Endothelial cell (in vitro differentiated cells): ENCODE measurements around the gene EIF2AK2. TPM values are rescaled to one million over a fixed set of nuclear protein-coding genes. Genes with fewer than 3 reads are reported as not detected.

Source experiments
- DNase-seq: peaks from one replicate; pipeline ENCODE4 v3.0.0; 2021; ENCODE audit warnings: low spot score
- H3K27ac Mint-ChIP-seq: one replicate; pipeline ENCODE4 v1.8.0; 2021; ENCODE audit warnings: mixed read lengths, inconsistent platforms; ENCODE audit not compliant: unreplicated experiment
- H3K27me3 Mint-ChIP-seq: one replicate; pipeline ENCODE4 v1.8.0; 2021; ENCODE audit warnings: mild to moderate bottlenecking, moderate library complexity, mixed read lengths, inconsistent platforms; ENCODE audit not compliant: unreplicated experiment
- H3K36me3 Mint-ChIP-seq: one replicate; pipeline ENCODE4 v1.8.0; 2021; ENCODE audit warnings: mild to moderate bottlenecking, low read depth, mixed read lengths, inconsistent platforms; ENCODE audit not compliant: unreplicated experiment
- H3K4me1 Mint-ChIP-seq: one replicate; pipeline ENCODE4 v1.8.0; 2021; ENCODE audit warnings: mild to moderate bottlenecking, mixed read lengths, inconsistent platforms; ENCODE audit not compliant: unreplicated experiment
- H3K4me3 Mint-ChIP-seq: one replicate; pipeline ENCODE4 v1.8.0; 2021; ENCODE audit warnings: mild to moderate bottlenecking, mixed read lengths, inconsistent platforms; ENCODE audit not compliant: unreplicated experiment
- H3K9me3 Mint-ChIP-seq: one replicate; pipeline ENCODE4 v1.8.0; 2021; ENCODE audit warnings: mixed read lengths, inconsistent platforms; ENCODE audit not compliant: unreplicated experiment
- total RNA-seq: library from RNA; stranded (reverse); fragmentation: NEBNext Ultra II Directional; extraction: Animal tissue kit (Norgen Biotek cat#: 25700); gene quantifications from one replicate; pipeline ENCODE4 v1.2.1, GENCODE V29; 2021; ENCODE audit not compliant: unreplicated experiment
- TF ChIP-seq, protein P1 (sequence below): fragments of 200-600 bp; sonication (generic); IDR thresholded peaks from one replicate; pipeline ENCODE4 v1.5.0; 2021; ENCODE audit warnings: antibody characterized with exemption; ENCODE audit not compliant: unreplicated experiment

Gene EIF2AK2
- total RNA-seq, 1 donor from 2014 or later, result 32.9 TPM

DNA sequence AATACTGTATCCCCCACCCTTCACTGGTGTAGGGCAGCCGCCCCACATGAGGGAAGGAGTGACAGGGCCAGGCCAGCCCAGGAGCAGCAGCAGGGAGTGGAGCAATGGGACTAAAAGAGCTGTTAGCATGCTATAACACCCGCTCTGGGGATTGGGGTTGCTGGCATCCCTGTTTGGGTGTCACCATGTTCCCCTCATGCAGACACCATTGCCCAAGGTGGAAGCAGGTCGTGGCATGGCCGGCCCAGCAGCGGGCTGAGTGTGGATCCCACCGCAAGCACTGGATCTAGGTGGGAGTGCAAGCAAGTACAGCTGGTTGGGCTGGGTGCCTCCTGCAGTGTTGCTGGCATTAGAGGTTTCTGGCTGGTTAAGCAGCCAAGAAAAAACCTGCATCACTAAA, 35.0 kb upstream of the EIF2AK2 start:
- H3K27ac Mint-ChIP-seq, result no peak overlapping the region
- peaks cover 4% of the 10 kb centered on the region for H3K36me3 Mint-ChIP-seq
- no peak for DNase-seq
- H3K4me1 Mint-ChIP-seq, result no peaks in the 10 kb centered on the region
- no peaks in the 10 kb centered on the region for H3K9me3 Mint-ChIP-seq
- no peak overlapping the region for H3K4me3 Mint-ChIP-seq
- peaks cover 8% of the 10 kb centered on the region for H3K27me3 Mint-ChIP-seq
- TF ChIP-seq, protein P1, sequence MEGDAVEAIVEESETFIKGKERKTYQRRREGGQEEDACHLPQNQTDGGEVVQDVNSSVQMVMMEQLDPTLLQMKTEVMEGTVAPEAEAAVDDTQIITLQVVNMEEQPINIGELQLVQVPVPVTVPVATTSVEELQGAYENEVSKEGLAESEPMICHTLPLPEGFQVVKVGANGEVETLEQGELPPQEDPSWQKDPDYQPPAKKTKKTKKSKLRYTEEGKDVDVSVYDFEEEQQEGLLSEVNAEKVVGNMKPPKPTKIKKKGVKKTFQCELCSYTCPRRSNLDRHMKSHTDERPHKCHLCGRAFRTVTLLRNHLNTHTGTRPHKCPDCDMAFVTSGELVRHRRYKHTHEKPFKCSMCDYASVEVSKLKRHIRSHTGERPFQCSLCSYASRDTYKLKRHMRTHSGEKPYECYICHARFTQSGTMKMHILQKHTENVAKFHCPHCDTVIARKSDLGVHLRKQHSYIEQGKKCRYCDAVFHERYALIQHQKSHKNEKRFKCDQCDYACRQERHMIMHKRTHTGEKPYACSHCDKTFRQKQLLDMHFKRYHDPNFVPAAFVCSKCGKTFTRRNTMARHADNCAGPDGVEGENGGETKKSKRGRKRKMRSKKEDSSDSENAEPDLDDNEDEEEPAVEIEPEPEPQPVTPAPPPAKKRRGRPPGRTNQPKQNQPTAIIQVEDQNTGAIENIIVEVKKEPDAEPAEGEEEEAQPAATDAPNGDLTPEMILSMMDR, result no peak

DNA sequence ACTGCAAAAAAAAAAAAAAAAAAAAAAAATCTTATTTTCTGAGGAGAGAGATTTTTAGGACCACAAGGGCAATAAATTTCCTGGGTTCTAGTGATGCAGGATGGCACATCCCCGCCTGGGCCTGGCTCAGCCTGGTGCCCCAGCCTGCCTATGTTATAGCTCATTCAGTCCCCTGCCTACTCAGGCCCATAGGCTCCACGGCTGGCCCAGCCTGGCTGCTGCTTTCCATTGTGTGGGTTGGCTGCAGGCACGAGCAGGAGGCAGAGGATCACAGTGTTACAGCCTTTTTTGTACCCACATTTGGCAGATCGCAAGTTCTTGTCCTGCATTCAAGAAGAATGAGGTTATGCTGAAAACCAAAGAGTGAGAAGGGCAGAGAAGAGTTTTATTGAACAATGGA, 34.5 kb upstream of the EIF2AK2 start:
- no peaks in the 10 kb centered on the region for H3K4me1 Mint-ChIP-seq
- no peak overlapping the region for H3K27ac Mint-ChIP-seq
- H3K4me3 Mint-ChIP-seq, result no peak overlapping the region
- DNase-seq, result no peak
- H3K36me3 Mint-ChIP-seq, result peaks cover 2% of the 10 kb centered on the region
- TF ChIP-seq, protein P1, result no peak
- H3K9me3 Mint-ChIP-seq, result no peaks in the 10 kb centered on the region
- peaks cover 6% of the 10 kb centered on the region for H3K27me3 Mint-ChIP-seq

DNA sequence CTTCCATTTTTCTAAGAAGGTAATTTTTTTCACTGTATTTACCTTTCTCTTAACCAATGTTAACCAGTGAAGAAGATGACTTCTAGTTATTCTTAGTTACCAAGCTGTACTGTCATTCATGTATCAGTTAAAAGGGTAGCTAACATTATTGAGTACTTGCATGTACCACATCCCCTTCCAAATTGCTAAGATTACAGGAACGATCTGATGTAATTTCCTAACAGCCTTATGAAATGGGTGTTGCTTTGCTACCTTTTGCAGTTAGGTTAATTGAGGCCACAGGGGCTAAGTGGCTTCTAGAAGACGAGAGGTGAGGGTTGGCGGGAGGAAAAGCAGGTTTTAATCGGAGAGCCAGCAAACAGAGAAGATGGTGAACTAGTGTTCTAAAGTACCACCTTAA, 33.5 kb upstream of the EIF2AK2 start:
- DNase-seq, result no peak
- Mint-ChIP-seq H3K9me3 (no peaks in the 10 kb centered on the region), H3K27ac (no peak overlapping the region), H3K27me3 (peaks cover 4% of the 10 kb centered on the region), H3K4me3 (no peak overlapping the region), H3K36me3 (no peaks in the 10 kb centered on the region), H3K4me1 (no peaks in the 10 kb centered on the region)
- TF ChIP-seq, protein P1, result no peak

DNA sequence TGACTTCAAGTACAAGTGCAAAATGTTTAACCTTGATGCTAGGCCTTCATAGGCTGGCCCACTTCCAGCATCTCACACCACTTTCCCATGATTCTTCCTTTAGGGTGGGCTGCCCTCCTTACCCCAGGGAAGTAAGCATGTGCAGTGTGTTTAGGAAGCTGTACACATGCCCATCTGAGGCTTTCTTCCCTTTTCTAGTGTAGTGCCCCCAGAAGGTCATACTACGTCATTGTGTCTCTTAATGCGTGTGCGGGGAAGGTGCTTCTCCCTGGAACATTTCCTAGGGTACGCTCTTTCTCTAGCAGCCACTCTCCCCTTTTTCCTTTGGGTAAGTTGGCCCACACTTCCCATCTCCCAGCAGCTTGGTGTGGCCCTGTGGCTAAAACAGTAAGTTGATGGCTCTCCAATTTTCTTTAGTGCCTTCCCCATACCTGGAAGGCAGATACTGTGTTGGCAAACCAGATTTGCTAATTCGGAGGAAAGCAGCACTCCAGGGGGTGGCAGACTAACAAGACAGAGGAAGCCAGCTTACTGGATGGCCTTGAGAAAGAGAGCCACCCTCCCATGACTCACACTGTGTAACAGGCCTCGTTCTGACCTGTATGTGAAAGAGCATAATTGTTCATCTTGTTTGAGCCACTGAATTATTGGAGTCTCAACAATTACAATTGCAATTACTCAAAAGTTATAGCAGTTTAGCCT, 32.8 kb upstream of the EIF2AK2 start:
- Mint-ChIP-seq H3K4me1 (no peaks in the 10 kb centered on the region), H3K27ac (no peak overlapping the region), H3K4me3 (no peak overlapping the region), H3K9me3 (no peaks in the 10 kb centered on the region), H3K36me3 (no peaks in the 10 kb centered on the region), H3K27me3 (peaks cover 3% of the 10 kb centered on the region)
- TF ChIP-seq, protein P1, result no peak
- DNase-seq, result no peak

GRCh38 chr2:37188570-37188969, 31.8 kb upstream of the EIF2AK2 start, which contains the start of gene SULT6B1:
SULT6B1 (minus strand) TSS chr2:37188670; CDS start chr2:37188640, 30 bp downstream.
- Mint-ChIP-seq H3K4me3 (no peak within 1 kb of the TSS), H3K27ac (no peak within 1 kb of the TSS)

More at GRCh38 chr2:37188570-37188969, 31.8 kb upstream of the EIF2AK2 start, which contains the start of gene SULT6B1:
- peaks cover 3% of the 10 kb centered on the region for H3K27me3 Mint-ChIP-seq
- no peak for DNase-seq
- H3K9me3 Mint-ChIP-seq, result no peaks in the 10 kb centered on the region
- H3K4me1 Mint-ChIP-seq, result no peaks in the 10 kb centered on the region
- TF ChIP-seq, protein P1, result no peak
- H3K36me3 Mint-ChIP-seq, result no peaks in the 10 kb centered on the region
